ENCODE data around the gene ARHGEF28. TPM values are rescaled to one million over a fixed set of nuclear protein-coding genes. Genes with fewer than 3 reads are reported as not detected.
A peak's percentile ranks its signal among the peaks of the same experiment; 100 is the strongest.

The ARHGEF28 gene, protein sequence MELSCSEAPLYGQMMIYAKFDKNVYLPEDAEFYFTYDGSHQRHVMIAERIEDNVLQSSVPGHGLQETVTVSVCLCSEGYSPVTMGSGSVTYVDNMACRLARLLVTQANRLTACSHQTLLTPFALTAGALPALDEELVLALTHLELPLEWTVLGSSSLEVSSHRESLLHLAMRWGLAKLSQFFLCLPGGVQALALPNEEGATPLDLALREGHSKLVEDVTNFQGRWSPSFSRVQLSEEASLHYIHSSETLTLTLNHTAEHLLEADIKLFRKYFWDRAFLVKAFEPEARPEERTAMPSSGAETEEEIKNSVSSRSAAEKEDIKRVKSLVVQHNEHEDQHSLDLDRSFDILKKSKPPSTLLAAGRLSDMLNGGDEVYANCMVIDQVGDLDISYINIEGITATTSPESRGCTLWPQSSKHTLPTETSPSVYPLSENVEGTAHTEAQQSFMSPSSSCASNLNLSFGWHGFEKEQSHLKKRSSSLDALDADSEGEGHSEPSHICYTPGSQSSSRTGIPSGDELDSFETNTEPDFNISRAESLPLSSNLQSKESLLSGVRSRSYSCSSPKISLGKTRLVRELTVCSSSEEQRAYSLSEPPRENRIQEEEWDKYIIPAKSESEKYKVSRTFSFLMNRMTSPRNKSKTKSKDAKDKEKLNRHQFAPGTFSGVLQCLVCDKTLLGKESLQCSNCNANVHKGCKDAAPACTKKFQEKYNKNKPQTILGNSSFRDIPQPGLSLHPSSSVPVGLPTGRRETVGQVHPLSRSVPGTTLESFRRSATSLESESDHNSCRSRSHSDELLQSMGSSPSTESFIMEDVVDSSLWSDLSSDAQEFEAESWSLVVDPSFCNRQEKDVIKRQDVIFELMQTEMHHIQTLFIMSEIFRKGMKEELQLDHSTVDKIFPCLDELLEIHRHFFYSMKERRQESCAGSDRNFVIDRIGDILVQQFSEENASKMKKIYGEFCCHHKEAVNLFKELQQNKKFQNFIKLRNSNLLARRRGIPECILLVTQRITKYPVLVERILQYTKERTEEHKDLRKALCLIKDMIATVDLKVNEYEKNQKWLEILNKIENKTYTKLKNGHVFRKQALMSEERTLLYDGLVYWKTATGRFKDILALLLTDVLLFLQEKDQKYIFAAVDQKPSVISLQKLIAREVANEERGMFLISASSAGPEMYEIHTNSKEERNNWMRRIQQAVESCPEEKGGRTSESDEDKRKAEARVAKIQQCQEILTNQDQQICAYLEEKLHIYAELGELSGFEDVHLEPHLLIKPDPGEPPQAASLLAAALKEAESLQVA (N-terminal part only)
- total RNA-seq: under 1 TPM in 2 of 5 experiments, not detected in 3; 0.03 to 0.47 TPM
- polyA plus RNA-seq: not detected
- total RNA-seq: 0.54 reads per million

- DNase-seq (peak in 2 of 9 donors; percentile 9 to 25), ATAC-seq (peak; percentile 83)
- Mint-ChIP-seq H3K36me3 (no peaks in the 10 kb centered on the region), H3K27me3 (peaks cover 45 to 74% (median 49%) of the 10 kb centered on the region in 5 donors), H3K4me1 (peaks cover 0 to 9% (median 4%) of the 10 kb centered on the region in 7 donors), H3K4me3 (peak within 1 kb of the TSS; percentile 57 to 80 (median 72)), H3K27ac (no peak within 1 kb of the TSS), H3K9me3 (peaks cover 0 to 2% (median 0%) of the 10 kb centered on the region in 11 donors)
- intact Hi-C loops (cut with micrococcal nuclease): no loop called here
- Histone ChIP-seq H3K36me3 (ENCODE audit: control insufficient read depth in 2 of 3, insufficient read depth in 3 of 3, low read length in 3 of 3) (no peaks in the 10 kb centered on the region), H3K4me3 (ENCODE audit: low read length) (peak within 1 kb of the TSS; percentile 27), H3K9me3 (ENCODE audit: control insufficient read depth in 2 of 3, low read length in 3 of 3) (no peaks in the 10 kb centered on the region), H3K27me3 (ENCODE audit: control insufficient read depth in 2 of 2, insufficient read depth in 2 of 2, low read length in 2 of 2) (no peaks in the 10 kb centered on the region), H3K27ac (ENCODE audit: low read depth, low read length) (no peak within 1 kb of the TSS), H3K4me1 (ENCODE audit: control insufficient read depth in 2 of 2, insufficient read depth in 2 of 2, low read length in 2 of 2) (no peaks in the 10 kb centered on the region)
- CTCF ChIA-PET: no interaction called here
- POLR2A ChIA-PET: no interaction called here
Observed at GRCh38 chr5:73625944-73626811, at the start of gene ARHGEF28. ARHGEF28 (plus strand) TSS chr5:73626196; CDS start chr5:73684852, 58,656 bp downstream.

DNA sequence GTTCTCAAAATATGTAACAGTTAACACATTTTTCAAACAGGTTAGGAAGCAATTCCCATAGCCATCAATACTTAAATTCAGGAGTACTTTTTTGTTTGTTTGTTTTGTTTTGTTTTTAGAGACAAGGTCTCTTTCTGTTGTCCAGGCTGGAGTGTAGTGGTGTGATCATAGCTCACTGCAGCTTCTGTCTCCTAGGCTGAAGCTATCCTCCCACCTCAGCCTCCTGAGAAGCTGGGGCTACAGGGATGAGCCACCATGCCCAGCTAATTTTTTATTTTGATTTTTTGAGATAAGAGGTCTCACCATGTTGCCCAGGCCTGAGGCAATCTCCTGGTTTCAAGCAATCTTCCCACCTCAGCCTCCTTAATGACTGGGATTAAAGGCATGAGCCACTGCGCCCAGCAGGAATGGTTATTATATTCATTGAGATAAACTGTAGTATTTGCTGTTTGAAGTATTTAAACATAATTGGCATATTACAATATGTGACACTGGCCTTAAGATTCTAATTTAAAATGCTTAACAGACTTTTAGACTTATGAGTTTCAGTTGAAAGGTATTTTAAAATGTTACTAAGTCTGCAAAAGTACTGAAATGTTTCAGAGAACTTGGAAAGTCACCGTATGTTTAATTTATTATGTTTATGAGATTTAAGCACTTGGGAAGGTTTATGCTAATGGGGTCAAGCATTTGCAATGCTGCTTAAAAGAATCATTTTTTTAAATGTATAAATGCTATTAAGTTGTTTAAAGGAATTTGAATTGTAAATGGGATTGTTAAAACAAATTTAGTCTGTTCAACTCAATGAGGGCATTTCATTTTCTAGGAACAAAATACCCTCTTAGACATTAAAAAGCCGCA is 43.5 kb upstream of the ARHGEF28 start:
- ATAC-seq (no peak), DNase-seq (no peak)
- no peaks in the 10 kb centered on the region for H3K4me1 ChIP-seq (ENCODE audit: control insufficient read depth in 2 of 2, insufficient read depth in 2 of 2, low read length in 2 of 2)
- Mint-ChIP-seq H3K36me3 (peaks cover 3 to 28% (median 24%) of the 10 kb centered on the region in 5 donors), H3K4me1 (peaks cover 0 to 2% (median 0%) of the 10 kb centered on the region in 7 donors), H3K27ac (no peak overlapping the region), H3K4me3 (no peak overlapping the region), H3K27me3 (no peaks in the 10 kb centered on the region), H3K9me3 (no peaks in the 10 kb centered on the region)
- H3K4me3 ChIP-seq (ENCODE audit: low read length): no peak overlapping the region
- no peaks in the 10 kb centered on the region for H3K27me3 ChIP-seq (ENCODE audit: control insufficient read depth in 2 of 2, insufficient read depth in 2 of 2, low read length in 2 of 2)
- H3K36me3 ChIP-seq (ENCODE audit: control insufficient read depth in 2 of 3, insufficient read depth in 3 of 3, low read length in 3 of 3): peaks cover 4 to 25% (median 20%) of the 10 kb centered on the region in 3 experiments
- H3K27ac ChIP-seq (ENCODE audit: low read depth, low read length): no peak overlapping the region
- intact Hi-C loops (cut with micrococcal nuclease): no loop called here
- ChIA-PET CTCF (no interaction called here), POLR2A (no interaction called here)
- no peaks in the 10 kb centered on the region for H3K9me3 ChIP-seq (ENCODE audit: control insufficient read depth in 2 of 3, low read length in 3 of 3)

DNA sequence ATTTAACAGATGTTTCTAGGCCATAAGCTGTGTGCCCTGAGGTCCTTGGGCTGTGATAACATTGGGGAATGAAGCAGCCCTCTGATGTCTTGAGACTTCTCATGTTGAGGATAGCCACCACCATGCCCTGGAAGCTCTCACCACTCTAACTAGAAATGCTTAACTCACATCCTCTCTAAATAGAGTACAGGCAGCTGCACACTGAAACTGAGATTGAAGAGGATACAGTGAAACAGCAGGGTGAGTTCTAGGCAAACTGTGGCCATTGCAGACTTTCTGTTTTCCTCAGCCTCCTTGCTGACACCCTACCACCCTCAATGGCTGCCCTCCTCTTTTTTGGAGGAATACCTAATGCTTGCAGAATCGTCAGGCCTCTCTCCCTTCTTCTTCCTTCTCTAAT is 38.1 kb upstream of the ARHGEF28 start:
- Histone ChIP-seq H3K36me3 (ENCODE audit: control insufficient read depth in 2 of 3, insufficient read depth in 3 of 3, low read length in 3 of 3) (no peaks in the 10 kb centered on the region), H3K4me1 (ENCODE audit: control insufficient read depth in 2 of 2, insufficient read depth in 2 of 2, low read length in 2 of 2) (no peaks in the 10 kb centered on the region), H3K27ac (ENCODE audit: low read depth, low read length) (no peak overlapping the region), H3K4me3 (ENCODE audit: low read length) (no peak overlapping the region), H3K9me3 (ENCODE audit: control insufficient read depth in 2 of 3, low read length in 3 of 3) (no peaks in the 10 kb centered on the region), H3K27me3 (ENCODE audit: control insufficient read depth in 2 of 2, insufficient read depth in 2 of 2, low read length in 2 of 2) (no peaks in the 10 kb centered on the region)
- Mint-ChIP-seq H3K27me3 (peaks cover 0 to 2% (median 0%) of the 10 kb centered on the region in 5 donors), H3K4me3 (no peak overlapping the region), H3K4me1 (peaks cover 0 to 2% (median 0%) of the 10 kb centered on the region in 7 donors), H3K9me3 (no peaks in the 10 kb centered on the region), H3K36me3 (no peaks in the 10 kb centered on the region), H3K27ac (no peak overlapping the region)
- DNase-seq: no peak
- ATAC-seq: no peak
- intact Hi-C loops (cut with micrococcal nuclease): no loop called here
- CTCF ChIA-PET: no interaction called here
- POLR2A ChIA-PET: no interaction called here

DNA sequence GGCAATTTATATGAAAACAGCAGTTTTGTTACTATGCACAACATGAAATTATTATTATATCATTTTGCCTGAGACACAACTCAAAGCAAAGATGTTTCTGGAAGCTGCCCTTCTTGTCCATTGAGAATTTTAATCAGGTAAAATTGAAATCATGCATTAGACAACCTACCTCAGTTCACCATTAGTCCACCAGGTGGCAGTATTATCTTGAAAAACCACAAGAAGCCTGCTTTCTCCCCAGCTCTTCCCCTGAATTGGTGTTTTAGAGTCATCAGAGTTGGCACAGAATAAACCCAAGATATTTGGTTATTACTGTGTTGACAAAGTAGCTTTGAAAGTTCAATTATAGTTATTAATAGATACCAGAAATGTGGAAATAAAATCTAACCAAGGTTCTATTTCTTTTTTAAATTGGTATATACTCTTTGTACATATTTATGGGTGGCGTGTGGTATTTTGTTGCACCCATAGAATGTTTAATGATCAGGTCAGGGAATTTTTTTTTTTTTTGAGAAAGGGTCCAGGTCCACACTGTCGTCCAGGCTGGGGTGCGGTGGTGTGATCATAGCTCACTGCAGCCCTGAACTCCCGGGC is 34.8 kb upstream of the ARHGEF28 start:
- Mint-ChIP-seq H3K27me3 (peaks cover 0 to 2% (median 0%) of the 10 kb centered on the region in 5 donors), H3K4me3 (no peak overlapping the region), H3K4me1 (no peaks in the 10 kb centered on the region), H3K36me3 (no peaks in the 10 kb centered on the region), H3K27ac (no peak overlapping the region), H3K9me3 (no peaks in the 10 kb centered on the region)
- H3K36me3 ChIP-seq (ENCODE audit: control insufficient read depth in 2 of 3, insufficient read depth in 3 of 3, low read length in 3 of 3): no peaks in the 10 kb centered on the region
- CTCF ChIA-PET: interaction anchor here (0.6 to 5.0 kb wide), 6 partner anchors 10 to 311 kb away, joined by 3 to 44 read pairs (median 3); no protein-coding TSS in a partner anchor
- no peak overlapping the region for H3K27ac ChIP-seq (ENCODE audit: low read depth, low read length)
- no peak overlapping the region for H3K4me3 ChIP-seq (ENCODE audit: low read length)
- no peaks in the 10 kb centered on the region for H3K4me1 ChIP-seq (ENCODE audit: control insufficient read depth in 2 of 2, insufficient read depth in 2 of 2, low read length in 2 of 2)
- H3K9me3 ChIP-seq (ENCODE audit: control insufficient read depth in 2 of 3, low read length in 3 of 3): no peaks in the 10 kb centered on the region
- no peaks in the 10 kb centered on the region for H3K27me3 ChIP-seq (ENCODE audit: control insufficient read depth in 2 of 2, insufficient read depth in 2 of 2, low read length in 2 of 2)
- POLR2A ChIA-PET: no interaction called here
- intact Hi-C loops (cut with micrococcal nuclease): loop anchor here (1.0 to 5.0 kb wide), 4 partner anchors 101 to 1058 kb away; no protein-coding TSS in a partner anchor
- peak in 7 of 9 donors; percentile 46 to 71 (median 61) for DNase-seq
- ATAC-seq: peak; percentile 82

All from naive thymus-derived CD4-positive, alpha-beta T cell (primary cell).